Breast epithelium (tissue), 4 donors: ENCODE data around the gene ARL14EPL. TPM values are rescaled to one million over a fixed set of nuclear protein-coding genes. Genes with fewer than 3 reads are reported as not detected.
"Not testable (repeated sequence)": the region's sequence is repeated elsewhere in the genome, so short reads cannot be mapped to it uniquely, and the experiment has no call there.

Experiments
- DNase-seq, 2 donors: peaks; one replicate each; pipeline ENCODE4 v3.0.0-alpha.2; 2019; ENCODE audit warnings: low spot score in 2 of 2
- H3K27ac ChIP-seq, 2 donors: fragments of 200-600 bp; sonication (generic) in 1 of 2; one replicate each; pipeline ENCODE4 v1.5.1; 2016 to 2019; ENCODE audit warnings: mild to moderate bottlenecking in 1 of 2
- H3K27me3 ChIP-seq, 2 donors: fragments of 200-600 bp; sonication (generic) in 1 of 2; one replicate each; pipeline versions ENCODE4 v1.5.1 to v1.6.0; 2017 to 2019; ENCODE audit warnings: control low read depth in 1 of 2, mild to moderate bottlenecking in 1 of 2
- H3K36me3 ChIP-seq: fragments of 200-600 bp; one replicate; pipeline ENCODE4 v1.5.1; 2019
- H3K4me1 ChIP-seq, 2 donors: fragments of 200-600 bp; sonication (generic); one replicate each; pipeline ENCODE4 v1.5.1; 2016 to 2019; ENCODE audit warnings: control low read depth in 1 of 2
- H3K4me3 ChIP-seq, 3 donors: fragments of 200-600 bp; sonication (generic); 1 replicate in 2 of 3; 2 replicates in 1 of 3; pipeline ENCODE4 v1.5.1; 2016 to 2019; ENCODE audit warnings: mild to moderate bottlenecking in 3 of 3, moderate library complexity in 2 of 3
- H3K9me3 ChIP-seq, 2 donors: fragments of 200-600 bp; sonication (generic) in 1 of 2; one replicate each; pipeline ENCODE4 v1.5.1; 2016 to 2019; ENCODE audit warnings: control low read depth in 1 of 2
- POLR2A ChIP-seq: fragments of 450-650 bp; IDR thresholded peaks from one replicate; pipeline ENCODE4 v1.6.1; 2016; ENCODE audit warnings: antibody characterized with exemption, mild to moderate bottlenecking, moderate library complexity
- POLR2AphosphoS5 ChIP-seq, 3 donors: sonication (generic); formaldehyde crosslinking; IDR thresholded peaks; one replicate each; pipeline ENCODE4 v1.6.1; 2017; ENCODE audit warnings: antibody characterized with exemption in 3 of 3
- intact Hi-C: fragments of 100-400 bp; cut with DNase I; formaldehyde crosslinking; loops from one replicate; pipeline ENCODE4 v1.15.1; 2023; ENCODE audit warnings: low total_unique reads
- total RNA-seq, 3 donors: library from RNA; depleted of rRNA; stranded (reverse); fragments of >200 nt; gene quantifications; one replicate each; pipeline ENCODE4 v1.1.0, GENCODE V29; 2016
- TF ChIP-seq, protein P1 (sequence below), 3 donors: fragments of 450-650 bp; IDR thresholded peaks; one replicate each; pipeline ENCODE4 v1.5.1; 2016 to 2017; ENCODE audit warnings: antibody characterized with exemption in 3 of 3, mild to moderate bottlenecking in 3 of 3, moderate library complexity in 3 of 3

Gene ARL14EPL
- total RNA-seq, 3 donors from 2014 or later = not detected

DNA sequence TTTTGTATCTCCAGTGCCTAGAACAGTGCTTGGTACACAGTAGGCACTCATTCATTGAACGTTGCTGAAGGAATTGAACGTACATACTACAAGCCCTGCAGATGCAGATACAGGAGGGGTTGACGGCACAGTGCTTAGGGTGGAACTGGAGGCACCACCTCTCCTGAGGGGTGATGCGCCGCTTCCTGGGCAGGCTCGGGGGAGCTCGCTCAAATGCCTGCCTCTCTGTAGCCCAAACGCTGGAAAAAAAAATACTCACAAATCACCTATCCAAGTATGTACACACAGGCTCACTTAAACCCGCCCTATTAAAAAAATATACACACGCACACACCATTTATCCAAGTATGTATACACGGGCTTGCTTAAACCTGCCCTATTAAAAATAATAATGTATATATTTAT is 52.0 kb downstream of the ARL14EPL start:
- no peaks in the 10 kb centered on the region for H3K4me1 ChIP-seq
- intact Hi-C loops = no loop called here
- no peak for DNase-seq
- TF ChIP-seq POLR2AphosphoS5 (IDR thresholded peaks at IDR 0.05) (no peak), POLR2A (no peak)
- TF ChIP-seq, protein P1, sequence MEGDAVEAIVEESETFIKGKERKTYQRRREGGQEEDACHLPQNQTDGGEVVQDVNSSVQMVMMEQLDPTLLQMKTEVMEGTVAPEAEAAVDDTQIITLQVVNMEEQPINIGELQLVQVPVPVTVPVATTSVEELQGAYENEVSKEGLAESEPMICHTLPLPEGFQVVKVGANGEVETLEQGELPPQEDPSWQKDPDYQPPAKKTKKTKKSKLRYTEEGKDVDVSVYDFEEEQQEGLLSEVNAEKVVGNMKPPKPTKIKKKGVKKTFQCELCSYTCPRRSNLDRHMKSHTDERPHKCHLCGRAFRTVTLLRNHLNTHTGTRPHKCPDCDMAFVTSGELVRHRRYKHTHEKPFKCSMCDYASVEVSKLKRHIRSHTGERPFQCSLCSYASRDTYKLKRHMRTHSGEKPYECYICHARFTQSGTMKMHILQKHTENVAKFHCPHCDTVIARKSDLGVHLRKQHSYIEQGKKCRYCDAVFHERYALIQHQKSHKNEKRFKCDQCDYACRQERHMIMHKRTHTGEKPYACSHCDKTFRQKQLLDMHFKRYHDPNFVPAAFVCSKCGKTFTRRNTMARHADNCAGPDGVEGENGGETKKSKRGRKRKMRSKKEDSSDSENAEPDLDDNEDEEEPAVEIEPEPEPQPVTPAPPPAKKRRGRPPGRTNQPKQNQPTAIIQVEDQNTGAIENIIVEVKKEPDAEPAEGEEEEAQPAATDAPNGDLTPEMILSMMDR (IDR thresholded peaks at IDR 0.05) = no peak
- H3K36me3 ChIP-seq = no peaks in the 10 kb centered on the region
- H3K9me3 ChIP-seq = no peaks in the 10 kb centered on the region
- peak overlapping the region; percentile 82 to 92 (median 90) for H3K4me3 ChIP-seq
- H3K27ac ChIP-seq = peak overlapping the region in 1 of 2 donors; percentile 94
- no peaks in the 10 kb centered on the region for H3K27me3 ChIP-seq

DNA sequence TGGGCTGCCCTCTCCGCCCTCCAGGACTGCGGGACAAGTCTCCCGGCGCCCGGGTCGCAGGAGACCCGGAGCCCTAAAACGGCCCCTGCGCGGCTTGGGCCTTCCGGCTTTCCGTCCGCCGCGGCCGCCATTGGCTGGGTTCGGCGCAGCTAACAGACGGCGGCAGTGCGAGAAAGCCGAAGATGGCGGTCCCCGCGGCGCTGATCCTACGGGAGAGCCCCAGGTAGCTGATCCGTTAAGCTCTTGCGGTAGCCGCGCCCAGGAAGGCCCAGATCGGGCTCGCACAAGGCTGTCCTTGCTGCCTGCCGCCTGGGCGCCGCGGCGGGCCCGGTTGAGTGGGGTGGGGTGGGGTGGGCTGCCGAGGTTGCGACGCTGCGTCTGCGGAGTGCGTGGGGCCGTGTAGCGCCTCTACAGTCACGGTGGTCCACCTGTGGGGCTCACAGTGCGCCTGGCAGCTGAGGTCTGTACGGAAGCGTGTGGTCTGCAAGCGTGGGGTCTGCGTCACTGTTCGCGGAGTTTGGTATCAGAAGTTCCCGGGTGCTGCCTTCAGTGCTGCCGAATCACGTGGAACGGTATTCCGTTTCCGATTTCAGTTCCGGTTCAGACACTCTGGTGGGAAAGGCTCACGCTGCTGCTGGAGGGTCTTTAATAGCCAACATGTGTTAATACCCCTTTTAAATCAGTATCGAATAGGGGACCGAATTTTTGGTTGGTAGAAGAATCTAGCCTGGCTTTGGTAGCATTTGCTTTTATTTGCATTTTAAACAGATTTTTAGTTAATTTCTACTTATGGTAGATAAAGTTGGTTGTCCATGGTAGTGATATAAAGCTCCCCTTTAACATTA is 52.8 kb downstream of the ARL14EPL start, which contains the start of gene COMMD10:
Gene COMMD10, plus strand, starts transcription at position 155 of the 845 bp plus-strand sequence.
- no peaks in the 10 kb centered on the region for H3K27me3 ChIP-seq
- intact Hi-C loops = no loop called here
- no peaks in the 10 kb centered on the region for H3K36me3 ChIP-seq
- H3K4me3 ChIP-seq = peak within 1 kb of the TSS; percentile 82 to 92 (median 90)
- H3K27ac ChIP-seq = peak within 1 kb of the TSS; percentile 92 to 94
- peak; percentile 53 to 73 (median 65) for TF ChIP-seq POLR2AphosphoS5 (IDR thresholded peaks at IDR 0.05)
- TF ChIP-seq POLR2A = no peak
- no peaks in the 10 kb centered on the region for H3K9me3 ChIP-seq
- peak; percentile 46 to 66 for DNase-seq
- no peaks in the 10 kb centered on the region for H3K4me1 ChIP-seq

DNA sequence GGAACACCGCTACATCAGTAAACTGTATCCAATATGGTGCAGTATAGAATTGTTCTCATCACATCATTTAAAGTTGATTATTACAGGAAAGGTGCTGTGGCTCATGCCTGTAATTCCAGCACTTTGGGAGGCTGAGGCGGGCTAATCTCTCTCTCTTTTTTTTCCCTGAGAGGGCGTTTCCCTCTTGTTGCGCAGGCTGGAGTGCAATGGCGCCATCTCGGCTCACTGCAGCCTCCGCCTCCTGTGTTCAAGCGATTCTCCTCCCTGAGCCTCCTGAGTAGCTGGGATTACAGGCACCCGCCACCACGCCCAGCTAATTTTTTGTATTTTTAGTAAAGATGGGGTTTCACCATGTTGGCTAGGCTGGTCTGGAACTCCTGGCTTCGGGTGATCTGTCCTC is 54.0 kb downstream of the ARL14EPL start:
- H3K36me3 ChIP-seq, DNase-seq, H3K27ac ChIP-seq, intact Hi-C loops, H3K4me1 ChIP-seq, H3K27me3 ChIP-seq, H3K9me3 ChIP-seq: not testable (repeated sequence)
- H3K4me3 ChIP-seq = peak overlapping the region in 2 of 3 donors; percentile 82 to 92

DNA sequence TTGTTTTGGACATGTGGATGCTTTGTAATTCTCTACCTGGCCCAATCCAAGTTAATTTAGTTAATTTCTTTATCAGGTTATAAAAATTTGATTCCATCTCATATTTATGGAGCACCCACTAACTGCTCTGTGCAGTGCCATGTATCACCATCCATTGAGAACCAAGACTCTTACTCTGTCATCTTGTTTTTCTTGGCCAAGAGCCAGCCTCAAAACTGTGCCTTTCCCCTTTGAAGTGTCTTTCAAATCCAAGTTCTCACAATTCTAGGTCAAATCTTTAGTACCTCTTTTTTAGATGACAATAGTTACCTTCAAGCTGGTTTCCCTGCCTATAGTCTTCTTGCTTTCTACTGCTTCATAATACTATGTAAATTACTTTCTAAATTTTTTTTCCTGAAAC is 55.8 kb downstream of the ARL14EPL start:
- Histone ChIP-seq H3K27me3 (no peaks in the 10 kb centered on the region), H3K36me3 (peaks cover 6% of the 10 kb centered on the region), H3K27ac (no peak overlapping the region), H3K4me3 (no peak overlapping the region), H3K4me1 (no peaks in the 10 kb centered on the region), H3K9me3 (no peaks in the 10 kb centered on the region)
- intact Hi-C loops = no loop called here
- TF ChIP-seq, protein P1 (IDR thresholded peaks at IDR 0.05) = no peak
- TF ChIP-seq POLR2A = no peak
- TF ChIP-seq POLR2AphosphoS5 (IDR thresholded peaks at IDR 0.05) = no peak
- no peak for DNase-seq

DNA sequence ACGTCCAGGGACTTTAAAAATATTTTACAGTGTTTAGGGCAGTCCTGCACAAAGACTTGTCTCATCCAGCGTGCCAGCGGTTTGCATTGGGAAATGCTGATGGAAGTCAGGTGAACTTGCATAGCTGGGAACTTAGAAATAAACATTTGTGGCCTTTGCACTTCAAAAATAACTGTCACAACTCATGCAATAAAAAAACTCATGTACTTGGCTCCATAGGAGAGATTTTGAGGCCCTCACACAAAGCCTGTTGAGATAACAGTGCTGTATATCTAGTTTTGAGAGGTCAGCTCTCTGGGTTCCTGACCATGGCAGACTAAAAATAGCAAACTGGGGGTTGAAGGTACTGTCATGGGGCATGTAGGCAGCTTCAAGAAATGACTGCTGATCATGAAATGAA is 58.0 kb downstream of the ARL14EPL start:
- no peaks in the 10 kb centered on the region for H3K4me1 ChIP-seq
- no peak overlapping the region for H3K27ac ChIP-seq
- H3K27me3 ChIP-seq = no peaks in the 10 kb centered on the region
- TF ChIP-seq POLR2AphosphoS5 (IDR thresholded peaks at IDR 0.05) (no peak), POLR2A (no peak)
- TF ChIP-seq, protein P1 (IDR thresholded peaks at IDR 0.05) = no peak
- no peaks in the 10 kb centered on the region for H3K9me3 ChIP-seq
- no peak overlapping the region for H3K4me3 ChIP-seq
- DNase-seq = no peak
- H3K36me3 ChIP-seq = peaks cover 11% of the 10 kb centered on the region
- intact Hi-C loops = no loop called here

DNA sequence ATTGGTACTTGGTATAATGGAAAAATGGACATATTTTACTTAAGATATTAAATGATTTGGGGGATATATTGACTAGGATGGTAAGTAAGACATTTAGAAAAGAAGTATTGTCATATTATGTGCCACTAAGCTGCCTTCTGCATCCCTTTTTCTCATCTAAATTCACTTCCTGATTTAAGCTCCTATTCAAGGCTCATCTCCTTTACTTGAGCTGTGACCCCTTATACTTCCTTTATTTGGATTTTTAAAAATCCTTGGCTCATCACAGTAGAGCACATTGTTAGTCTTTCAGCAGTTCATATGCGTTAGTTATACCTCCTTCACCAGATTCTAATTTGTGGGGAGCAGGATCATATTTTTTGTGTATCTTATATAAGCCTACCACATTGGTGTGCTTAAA is 59.1 kb downstream of the ARL14EPL start:
- peaks cover 13% of the 10 kb centered on the region for H3K36me3 ChIP-seq
- no peak for TF ChIP-seq POLR2A
- no peak for TF ChIP-seq POLR2AphosphoS5 (IDR thresholded peaks at IDR 0.05)
- intact Hi-C loops = no loop called here

More for the DNA sequence above, 59.1 kb downstream of the ARL14EPL start:
- Histone ChIP-seq H3K27ac (no peak overlapping the region), H3K4me1 (no peaks in the 10 kb centered on the region), H3K4me3 (no peak overlapping the region), H3K9me3 (no peaks in the 10 kb centered on the region), H3K27me3 (no peaks in the 10 kb centered on the region)
- DNase-seq = no peak
